ENCODE measurements around the gene GIPC1. TPM values are rescaled to one million over a fixed set of nuclear protein-coding genes. Genes with fewer than 3 reads are reported as not detected.
A peak's percentile ranks its signal among the peaks of the same experiment; 100 is the strongest.

Gene GIPC1
- total RNA-seq, 1 donor from 2014 or later: 107 TPM

GRCh38 chr19:14441041-14441938 is 54.6 kb downstream of the GIPC1 start:
- no peaks in the 10 kb centered on the region for H3K9me3 Mint-ChIP-seq (ENCODE audit: low read depth)
- H3K36me3 Mint-ChIP-seq (ENCODE audit: low read depth): peaks cover 28% of the 10 kb centered on the region
- H3K27ac Mint-ChIP-seq (ENCODE audit: unreplicated experiment): no peak overlapping the region

GRCh38 chr19:14440049-14440448 is 55.9 kb downstream of the GIPC1 start:
- Mint-ChIP-seq H3K4me1 (ENCODE audit: low read depth) (peaks cover 11% of the 10 kb centered on the region), H3K36me3 (ENCODE audit: low read depth) (peaks cover 23% of the 10 kb centered on the region), H3K4me3 (ENCODE audit: unreplicated experiment) (no peak overlapping the region), H3K27me3 (ENCODE audit: low read depth) (no peaks in the 10 kb centered on the region), H3K9me3 (ENCODE audit: low read depth) (no peaks in the 10 kb centered on the region), H3K27ac (ENCODE audit: unreplicated experiment) (no peak overlapping the region)
- no peak for TF ChIP-seq CTCF (IDR thresholded peaks at IDR 0.05)
- DNase-seq (ENCODE audit: low spot score): no peak

More at GRCh38 chr19:14441041-14441938, 54.6 kb downstream of the GIPC1 start:
- no peak for TF ChIP-seq CTCF (IDR thresholded peaks at IDR 0.05)
- Mint-ChIP-seq H3K4me3 (ENCODE audit: unreplicated experiment) (no peak overlapping the region), H3K4me1 (ENCODE audit: low read depth) (peaks cover 7% of the 10 kb centered on the region), H3K27me3 (ENCODE audit: low read depth) (no peaks in the 10 kb centered on the region)
- no peak for DNase-seq (ENCODE audit: low spot score)

- no peak for TF ChIP-seq CTCF (IDR thresholded peaks at IDR 0.05)
- no peaks in the 10 kb centered on the region for H3K27me3 Mint-ChIP-seq (ENCODE audit: low read depth)
- H3K27ac Mint-ChIP-seq (ENCODE audit: unreplicated experiment): no peak overlapping the region
Measured at GRCh38 chr19:14439014-14439413, 56.9 kb downstream of the GIPC1 start.

GRCh38 chr19:14437578-14438140 is 58.3 kb downstream of the GIPC1 start:
- Mint-ChIP-seq H3K4me3 (ENCODE audit: unreplicated experiment) (no peak overlapping the region), H3K36me3 (ENCODE audit: low read depth) (peaks cover 6% of the 10 kb centered on the region), H3K9me3 (ENCODE audit: low read depth) (no peaks in the 10 kb centered on the region), H3K4me1 (ENCODE audit: low read depth) (peaks cover 24% of the 10 kb centered on the region), H3K27ac (ENCODE audit: unreplicated experiment) (no peak overlapping the region), H3K27me3 (ENCODE audit: low read depth) (no peaks in the 10 kb centered on the region)
- no peak for TF ChIP-seq CTCF (IDR thresholded peaks at IDR 0.05)
- DNase-seq (ENCODE audit: low spot score): no peak

More at GRCh38 chr19:14439014-14439413, 56.9 kb downstream of the GIPC1 start:
- peaks cover 17% of the 10 kb centered on the region for H3K36me3 Mint-ChIP-seq (ENCODE audit: low read depth)
- peaks cover 21% of the 10 kb centered on the region for H3K4me1 Mint-ChIP-seq (ENCODE audit: low read depth)
- no peak overlapping the region for H3K4me3 Mint-ChIP-seq (ENCODE audit: unreplicated experiment)
- H3K9me3 Mint-ChIP-seq (ENCODE audit: low read depth): no peaks in the 10 kb centered on the region
- no peak for DNase-seq (ENCODE audit: low spot score)

- DNase-seq (ENCODE audit: low spot score): no peak
- peaks cover 27% of the 10 kb centered on the region for H3K4me1 Mint-ChIP-seq (ENCODE audit: low read depth)
- peaks cover 3% of the 10 kb centered on the region for H3K36me3 Mint-ChIP-seq (ENCODE audit: low read depth)
- H3K27me3 Mint-ChIP-seq (ENCODE audit: low read depth): no peaks in the 10 kb centered on the region
- no peak for TF ChIP-seq CTCF (IDR thresholded peaks at IDR 0.05)
- H3K27ac Mint-ChIP-seq (ENCODE audit: unreplicated experiment): peak overlapping the region; percentile 84
- peak overlapping the region; percentile 67 for H3K4me3 Mint-ChIP-seq (ENCODE audit: unreplicated experiment)
- H3K9me3 Mint-ChIP-seq (ENCODE audit: low read depth): no peaks in the 10 kb centered on the region
Measured at GRCh38 chr19:14435320-14436050, 60.4 kb downstream of the GIPC1 start.

All from chondrocyte (in vitro differentiated cells).